ENCODE measurements around the gene DRC7. TPM values are rescaled to one million over a fixed set of nuclear protein-coding genes. Genes with fewer than 3 reads are reported as not detected.

The DRC7 gene
- total and polyA plus RNA-seq, 9 of the 15 experiments (the other 6 are each of a cell fraction or from before 2014, with no cell fraction given): 0.04 to 0.33 (median 0.12) TPM; not detected in 3

GRCh38 chr16:57701759-57702371 is 7.3 kb downstream of the DRC7 start (continued):
- 0 out of 2 replicates have a peak, but pooled peaks have one; percentile 37 for TF ChIP-seq ZBTB9 (CRISPR knock-in tag; IDR thresholded peaks at IDR 0.05)
- no peak for TF ChIP-seq PBX2 (CRISPR knock-in tag; IDR thresholded peaks at IDR 0.05; ENCODE audit: low read depth)
- peak; percentile 78 for TF ChIP-seq PBX2 (tag; conservative IDR thresholded peaks at IDR 0.05; ENCODE audit: low read depth)
- no peak for TF ChIP-seq MNT (conservative IDR thresholded peaks at IDR 0.05)
- TF ChIP-seq ATF1 (CRISPR knock-in tag; IDR thresholded peaks at IDR 0.05): no peak
- peak; percentile 26; the same call in 1 of the 2 replicates for TF ChIP-seq ATF1 (tag; IDR thresholded peaks at IDR 0.05)
- peak; percentile 67 for TF ChIP-seq SPI1 (IDR thresholded peaks at IDR 0.05; ENCODE audit: borderline replicate concordance, low read depth, low read length)
- TF ChIP-seq NFIC (IDR thresholded peaks at IDR 0.05): peak; percentile 41
- no peak for TF ChIP-seq ZNF212 (CRISPR knock-in tag; IDR thresholded peaks at IDR 0.05)
- TF ChIP-seq MEIS2 (IDR thresholded peaks at IDR 0.05; ENCODE audit: partially characterized antibody): peak; percentile 74
